EH (cell line): Measurements from ENCODE around the gene BFSP1.
A peak's percentile ranks its signal among the peaks of the same experiment; 100 is the strongest.

ENCODE experiments used
- DNase-seq: peaks from one replicate; pipeline ENCODE4 v3.0.0-alpha.2; 2015; ENCODE audit warnings: low read depth

The BFSP1 gene

DNA sequence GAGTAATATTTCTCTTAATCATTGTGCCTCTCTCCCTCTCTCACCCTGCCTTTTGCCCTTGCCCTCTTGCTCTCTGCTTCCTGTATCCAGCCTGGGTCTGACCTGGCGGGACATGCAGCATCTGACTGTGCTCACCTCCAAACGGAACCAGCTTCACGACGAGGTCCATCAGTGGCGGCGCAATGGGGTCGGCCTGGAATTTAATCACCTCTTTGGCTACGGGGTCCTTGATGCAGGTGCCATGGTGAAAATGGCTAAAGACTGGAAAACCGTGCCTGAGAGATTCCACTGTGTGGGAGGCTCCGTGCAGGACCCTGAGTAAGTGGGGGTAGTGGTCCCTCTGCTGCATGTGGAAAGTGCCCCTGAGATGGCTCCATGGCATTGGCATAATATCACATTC lies 65.9 kb downstream of the BFSP1 start:
- no peak for DNase-seq

GRCh38 chr20:17463711-17464110 lies 67.5 kb downstream of the BFSP1 start:
- DNase-seq: no peak

GRCh38 chr20:17461941-17462340 lies 69.2 kb downstream of the BFSP1 start:
- no peak for DNase-seq

DNA sequence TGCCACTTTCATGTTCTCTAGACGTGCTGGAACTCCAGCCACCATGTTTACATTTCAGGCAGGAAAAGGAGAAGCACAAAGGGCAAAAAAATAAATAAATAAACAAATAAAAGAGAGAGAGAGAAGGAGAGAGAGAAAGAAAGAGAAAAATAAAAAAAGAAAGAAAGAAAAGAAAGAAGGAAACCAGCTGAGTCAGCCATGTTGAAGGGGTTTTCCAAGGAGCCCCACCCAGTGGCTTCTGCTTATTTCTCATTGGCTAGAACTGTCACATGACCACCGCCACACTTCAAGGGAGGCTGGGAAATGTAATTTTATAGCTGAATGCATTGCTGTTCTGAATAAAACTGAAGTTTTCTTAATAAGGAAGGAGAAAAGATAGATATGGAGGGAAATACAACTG lies 71.1 kb downstream of the BFSP1 start:
- DNase-seq: peak; percentile 6

- DNase-seq: peak; percentile 11
Measured at GRCh38 chr20:17457588-17458190, 73.5 kb downstream of the BFSP1 start.

GRCh38 chr20:17457079-17457478 lies 74.1 kb downstream of the BFSP1 start:
- no peak for DNase-seq

- no peak for DNase-seq
Measured at GRCh38 chr20:17456279-17456678, 74.9 kb downstream of the BFSP1 start.

GRCh38 chr20:17453592-17453991 lies 77.6 kb downstream of the BFSP1 start:
- DNase-seq: no peak

GRCh38 chr20:17452441-17452840 lies 78.7 kb downstream of the BFSP1 start:
- no peak for DNase-seq

DNA sequence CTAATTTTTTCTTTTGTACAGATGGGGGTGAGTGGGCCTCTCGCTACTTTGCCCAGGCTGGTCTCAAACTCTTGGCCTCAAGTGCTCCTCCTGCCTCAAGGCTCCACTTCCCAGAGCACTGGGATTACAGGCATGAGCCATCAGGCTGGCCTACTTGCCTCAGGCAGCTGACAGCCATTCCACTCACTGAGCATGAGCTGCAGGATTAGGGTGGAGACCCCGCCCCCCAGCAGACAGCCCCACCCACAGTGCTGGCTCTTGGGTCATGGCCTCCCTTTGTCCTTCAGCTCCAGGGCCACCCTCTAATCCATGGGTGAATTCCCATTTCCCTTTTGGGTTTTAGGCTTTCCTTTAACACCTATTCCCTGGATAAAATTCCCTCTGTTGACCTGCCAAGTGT lies 82.1 kb downstream of the BFSP1 start:
- no peak for DNase-seq

DNA sequence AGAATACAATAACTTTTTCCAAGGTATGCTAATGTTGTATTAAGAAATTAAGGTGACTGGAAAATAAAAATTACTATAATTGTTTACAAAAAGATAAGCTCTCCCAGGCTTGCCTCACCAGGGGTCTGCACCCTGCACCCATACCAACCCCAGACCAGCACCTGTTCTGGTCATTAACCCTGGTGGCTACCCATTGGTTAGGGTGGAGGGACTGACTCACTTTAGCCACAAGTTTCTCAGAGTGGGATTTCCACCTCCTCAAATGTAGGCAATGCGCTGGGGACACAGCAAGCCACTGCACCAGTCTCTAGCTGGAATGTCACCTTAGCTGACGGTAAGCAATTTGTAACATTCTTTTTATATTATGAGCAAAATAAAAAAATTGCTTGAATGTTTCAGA lies 83.1 kb downstream of the BFSP1 start:
- no peak for DNase-seq

- no peak for DNase-seq
Measured at GRCh38 chr20:17446171-17446570, 85.0 kb downstream of the BFSP1 start.

DNA sequence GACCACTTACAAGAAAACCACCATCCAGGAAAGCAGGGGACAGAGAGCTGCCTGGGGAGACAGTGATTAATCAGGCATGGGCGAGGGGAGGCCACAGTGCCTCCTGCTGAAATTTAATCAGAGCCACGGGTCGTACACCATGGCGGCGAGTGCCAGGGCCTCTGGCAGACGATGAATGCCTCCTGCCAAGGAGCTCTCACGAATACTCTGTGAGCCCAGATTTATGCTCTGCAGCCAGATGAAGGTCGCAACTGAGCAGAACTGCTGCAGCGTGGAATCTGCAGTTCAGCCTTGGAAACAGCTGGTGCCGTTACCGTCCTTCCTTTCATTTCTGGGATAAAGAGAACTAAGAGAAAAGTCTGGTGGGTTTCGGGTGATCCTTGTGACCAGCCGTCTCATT lies 85.6 kb downstream of the BFSP1 start:
- DNase-seq: no peak

DNA sequence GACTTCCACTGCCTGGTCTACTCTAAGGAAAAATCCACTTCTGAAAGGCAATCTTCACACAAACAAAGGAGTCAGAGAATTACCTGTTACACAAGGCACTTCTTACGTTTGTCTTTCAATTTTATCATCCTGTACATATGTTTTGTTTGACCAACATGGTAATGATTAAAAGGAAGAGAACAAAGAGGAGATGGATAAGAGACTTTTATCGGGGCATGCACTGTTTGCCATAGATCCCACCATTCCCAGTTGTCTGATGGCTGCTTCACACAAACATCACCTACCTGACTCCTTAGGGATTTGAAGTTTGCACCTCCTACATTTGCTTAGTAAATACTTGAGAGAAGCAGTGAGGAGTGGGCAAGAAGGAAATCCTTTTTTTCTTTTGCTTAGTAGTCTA lies 87.1 kb downstream of the BFSP1 start:
- no peak for DNase-seq
